Astrocyte of the cerebellum (primary cell): ENCODE measurements around the gene CLDN10.
"Not testable (repeated sequence)": the region's sequence is repeated elsewhere in the genome, so short reads cannot be mapped to it uniquely, and the experiment has no call there.

Experiments used
- DNase-seq: peaks from one replicate; pipeline ENCODE4 v3.0.0-alpha.2; 2011; ENCODE audit warnings: low read depth
- H3K4me3 ChIP-seq: 2 replicates; pipeline ENCODE4 v1.5.1; 2011; ENCODE audit warnings: mild to moderate bottlenecking, low read depth, low read length, moderate library complexity
- in situ Hi-C: cut with HindIII; loops from 2 replicates; pipeline ENCODE4 v1.10.0; 2017; ENCODE audit warnings: low sequenced_read_pairs
- TF ChIP-seq, protein P1 (sequence below): IDR thresholded peaks from 2 replicates; pipeline ENCODE4 v1.5.1; 2012; ENCODE audit warnings: low read length, low read depth, moderate library complexity, mild to moderate bottlenecking; ENCODE audit errors: missing control alignments

Gene CLDN10

DNA sequence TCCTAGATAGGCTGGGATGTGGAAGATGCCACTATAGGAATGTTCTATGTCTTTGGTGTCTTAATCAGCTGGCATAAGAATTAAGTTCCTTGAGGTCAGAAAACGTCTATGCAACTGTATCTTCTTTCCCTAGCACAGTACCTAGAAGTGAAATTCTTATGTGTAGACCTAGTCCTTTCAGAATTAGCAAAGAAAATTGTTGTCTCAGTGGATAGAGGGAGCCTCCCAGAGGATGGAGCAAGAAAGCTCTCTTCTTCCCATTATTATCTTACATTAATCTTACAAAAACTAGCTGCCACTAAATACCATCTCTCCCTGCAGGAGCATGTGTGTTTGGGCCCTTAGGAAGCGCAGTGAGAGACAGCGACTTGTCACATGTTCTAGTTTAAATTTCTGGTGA is 11.6 kb downstream of the CLDN10 start:
- in situ Hi-C loops = no loop called here
- no peak overlapping the region for H3K4me3 ChIP-seq
- DNase-seq = no peak
- TF ChIP-seq, protein P1, sequence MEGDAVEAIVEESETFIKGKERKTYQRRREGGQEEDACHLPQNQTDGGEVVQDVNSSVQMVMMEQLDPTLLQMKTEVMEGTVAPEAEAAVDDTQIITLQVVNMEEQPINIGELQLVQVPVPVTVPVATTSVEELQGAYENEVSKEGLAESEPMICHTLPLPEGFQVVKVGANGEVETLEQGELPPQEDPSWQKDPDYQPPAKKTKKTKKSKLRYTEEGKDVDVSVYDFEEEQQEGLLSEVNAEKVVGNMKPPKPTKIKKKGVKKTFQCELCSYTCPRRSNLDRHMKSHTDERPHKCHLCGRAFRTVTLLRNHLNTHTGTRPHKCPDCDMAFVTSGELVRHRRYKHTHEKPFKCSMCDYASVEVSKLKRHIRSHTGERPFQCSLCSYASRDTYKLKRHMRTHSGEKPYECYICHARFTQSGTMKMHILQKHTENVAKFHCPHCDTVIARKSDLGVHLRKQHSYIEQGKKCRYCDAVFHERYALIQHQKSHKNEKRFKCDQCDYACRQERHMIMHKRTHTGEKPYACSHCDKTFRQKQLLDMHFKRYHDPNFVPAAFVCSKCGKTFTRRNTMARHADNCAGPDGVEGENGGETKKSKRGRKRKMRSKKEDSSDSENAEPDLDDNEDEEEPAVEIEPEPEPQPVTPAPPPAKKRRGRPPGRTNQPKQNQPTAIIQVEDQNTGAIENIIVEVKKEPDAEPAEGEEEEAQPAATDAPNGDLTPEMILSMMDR = peak; percentile 5

DNA sequence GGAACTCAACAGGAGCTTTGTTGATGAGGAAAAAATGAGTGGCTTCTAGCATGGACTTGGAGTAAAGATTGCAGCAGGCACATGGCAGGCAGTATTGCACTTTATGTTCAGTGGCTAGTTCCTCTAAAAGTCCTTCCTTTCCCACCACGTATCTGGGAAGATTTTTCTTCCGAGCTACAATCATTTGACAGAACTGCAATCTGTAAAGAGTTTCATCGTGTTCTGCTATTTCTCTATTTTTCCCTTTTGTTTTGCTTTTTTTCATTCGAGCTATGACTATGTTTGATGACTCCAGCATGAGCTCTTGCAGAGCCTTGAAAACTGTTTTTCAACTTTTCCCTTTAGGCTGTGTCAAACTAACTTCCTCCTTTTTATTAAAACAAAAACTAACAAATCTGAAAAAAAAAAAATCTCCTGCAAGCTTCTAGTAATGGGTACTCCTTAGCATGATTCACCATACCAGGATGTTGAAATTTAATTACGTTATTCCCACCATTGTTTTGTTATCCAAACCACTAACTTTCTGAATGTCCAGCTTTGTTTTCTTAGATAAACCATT is 12.3 kb downstream of the CLDN10 start:
- in situ Hi-C loops = no loop called here
- TF ChIP-seq, protein P1 = no peak

DNA sequence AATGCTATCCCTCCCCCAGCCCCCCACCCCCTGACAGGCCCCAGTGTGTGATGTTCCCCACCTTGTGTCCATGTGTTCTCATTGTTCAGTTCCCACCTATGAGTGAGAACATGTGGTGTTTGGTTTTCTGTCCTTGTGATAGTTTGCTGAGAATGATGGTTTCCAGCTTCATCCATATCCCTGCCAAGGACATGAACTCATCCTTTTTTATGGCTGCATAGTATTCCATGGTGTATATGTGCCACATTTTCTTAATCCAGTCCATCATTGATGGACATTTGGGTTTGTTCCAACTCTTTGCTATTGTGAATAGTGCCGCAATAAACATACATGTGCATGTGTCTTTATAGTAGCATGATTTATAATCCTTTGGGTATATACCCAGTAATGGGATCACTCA is 13.2 kb downstream of the CLDN10 start:
- in situ Hi-C loops, H3K4me3 ChIP-seq, DNase-seq: not testable (repeated sequence)

More for the DNA sequence above, 12.3 kb downstream of the CLDN10 start:
- DNase-seq = peak; percentile 49
- no peak overlapping the region for H3K4me3 ChIP-seq

DNA sequence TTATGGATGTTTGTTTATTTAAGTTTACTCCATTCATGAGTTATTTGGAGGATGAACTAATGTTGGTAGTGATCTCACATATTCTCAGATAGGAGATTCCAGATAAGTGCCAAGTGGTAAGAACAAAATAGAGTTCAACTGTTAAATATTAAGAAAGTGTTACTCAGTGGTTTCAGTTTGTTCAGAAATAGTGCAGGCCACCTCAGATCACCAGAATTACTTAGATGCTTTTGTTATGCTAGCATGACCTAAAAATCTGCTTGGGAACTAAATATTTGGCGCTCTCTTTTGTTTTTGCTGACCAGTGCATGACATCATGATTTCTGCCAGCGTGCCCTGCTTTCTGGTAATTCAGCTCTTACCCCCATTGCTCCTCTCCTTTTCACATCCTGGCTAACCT is 15.6 kb downstream of the CLDN10 start:
- DNase-seq = no peak
- H3K4me3 ChIP-seq = no peak overlapping the region
- TF ChIP-seq, protein P1 = no peak
- in situ Hi-C loops = no loop called here

DNA sequence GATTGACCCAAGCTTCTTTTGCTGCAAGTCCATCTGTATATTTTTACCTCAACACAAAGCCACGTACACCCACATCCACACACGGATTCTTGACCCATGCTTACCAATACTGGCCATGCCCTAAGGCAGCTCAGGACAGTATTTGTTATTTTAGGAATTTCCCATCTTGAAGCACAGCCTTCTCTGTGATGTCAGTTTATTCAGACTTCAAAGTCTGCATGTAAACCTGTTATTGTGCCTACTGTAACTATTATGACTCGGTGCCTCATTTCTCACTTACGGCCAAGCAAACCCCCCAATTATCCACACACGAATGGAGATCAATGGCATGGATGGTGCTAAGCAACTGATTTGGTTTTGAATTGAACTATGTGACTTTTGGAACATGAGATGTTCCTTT is 17.5 kb downstream of the CLDN10 start:
- TF ChIP-seq, protein P1 = no peak
- no peak for DNase-seq
- H3K4me3 ChIP-seq = no peak overlapping the region
- in situ Hi-C loops = no loop called here

DNA sequence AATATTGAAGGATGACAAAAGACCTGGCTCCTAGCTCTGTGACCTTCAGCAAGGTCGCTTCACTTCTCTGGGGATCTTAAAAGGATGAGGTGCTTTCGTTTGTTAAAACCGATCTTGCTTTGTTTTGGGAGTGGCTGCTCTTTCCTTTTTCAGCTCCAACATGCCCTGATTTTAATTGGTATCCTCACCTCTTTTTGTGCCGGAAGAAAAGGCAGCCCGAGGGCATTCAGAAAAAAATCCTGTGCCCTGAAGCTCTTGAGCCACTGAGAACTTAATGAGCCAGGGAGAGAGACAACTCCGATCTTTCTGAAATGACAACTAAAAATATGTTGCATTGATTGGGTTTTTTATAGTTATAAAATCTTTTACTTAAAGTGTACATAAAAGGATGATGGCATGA is 19.4 kb downstream of the CLDN10 start:
- no peak overlapping the region for H3K4me3 ChIP-seq
- TF ChIP-seq, protein P1 = no peak
- in situ Hi-C loops = no loop called here
- no peak for DNase-seq

DNA sequence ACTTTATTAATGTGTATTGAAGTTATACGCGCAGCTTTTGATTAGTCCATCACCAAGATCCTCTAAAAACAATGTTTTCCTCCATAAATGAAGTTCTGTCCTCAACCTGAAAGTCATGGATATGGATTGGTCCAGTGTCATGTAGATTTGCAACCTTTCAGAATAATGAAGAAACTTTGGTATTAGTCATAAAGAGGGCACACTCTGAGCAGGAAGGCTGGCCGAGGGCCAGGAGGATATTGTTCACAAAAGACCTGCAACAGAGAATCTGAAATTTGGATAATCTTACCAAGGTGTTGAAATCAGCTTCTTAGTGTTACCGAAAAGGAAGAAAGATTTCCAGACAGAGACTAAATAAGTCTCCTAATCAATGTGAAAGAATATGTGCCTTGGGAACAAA is 20.7 kb downstream of the CLDN10 start:
- in situ Hi-C loops = no loop called here
- TF ChIP-seq, protein P1 = no peak
- DNase-seq = no peak
- no peak overlapping the region for H3K4me3 ChIP-seq
